ENCODE data around the gene MRPS34.

The MRPS34 gene

DNA sequence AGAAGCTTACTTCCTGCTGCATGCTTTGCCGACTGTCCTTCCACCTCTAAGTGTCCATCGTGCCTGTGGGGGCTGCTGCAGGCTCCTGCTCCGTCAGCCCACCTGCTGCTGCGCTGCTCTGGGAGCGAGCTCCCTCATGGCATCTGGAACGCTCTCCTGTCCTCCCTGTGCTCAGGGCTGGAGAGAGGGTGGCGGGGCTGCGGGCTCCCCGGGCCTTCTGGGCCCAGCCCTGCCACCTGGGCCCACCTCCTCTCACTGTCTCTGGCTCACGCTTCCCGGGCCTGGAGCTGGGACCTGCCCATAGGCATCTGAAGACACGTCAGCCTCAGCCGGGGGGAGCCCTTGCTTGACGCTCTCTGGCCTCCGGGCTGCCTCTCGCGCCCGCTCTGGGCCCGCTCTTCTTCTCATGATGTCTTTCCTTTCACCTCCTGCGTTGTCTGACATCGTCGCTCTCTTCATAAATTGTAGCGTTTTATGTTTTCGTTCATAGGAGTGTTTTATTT lies 28.5 kb downstream of the MRPS34 start:
- no peak overlapping the region for H3K4me3 ChIP-seq (ENCODE audit: control insufficient read depth, low read depth, low read length)
- DNase-seq (ENCODE audit: low read depth) = no peak
- TF ChIP-seq, protein P1, sequence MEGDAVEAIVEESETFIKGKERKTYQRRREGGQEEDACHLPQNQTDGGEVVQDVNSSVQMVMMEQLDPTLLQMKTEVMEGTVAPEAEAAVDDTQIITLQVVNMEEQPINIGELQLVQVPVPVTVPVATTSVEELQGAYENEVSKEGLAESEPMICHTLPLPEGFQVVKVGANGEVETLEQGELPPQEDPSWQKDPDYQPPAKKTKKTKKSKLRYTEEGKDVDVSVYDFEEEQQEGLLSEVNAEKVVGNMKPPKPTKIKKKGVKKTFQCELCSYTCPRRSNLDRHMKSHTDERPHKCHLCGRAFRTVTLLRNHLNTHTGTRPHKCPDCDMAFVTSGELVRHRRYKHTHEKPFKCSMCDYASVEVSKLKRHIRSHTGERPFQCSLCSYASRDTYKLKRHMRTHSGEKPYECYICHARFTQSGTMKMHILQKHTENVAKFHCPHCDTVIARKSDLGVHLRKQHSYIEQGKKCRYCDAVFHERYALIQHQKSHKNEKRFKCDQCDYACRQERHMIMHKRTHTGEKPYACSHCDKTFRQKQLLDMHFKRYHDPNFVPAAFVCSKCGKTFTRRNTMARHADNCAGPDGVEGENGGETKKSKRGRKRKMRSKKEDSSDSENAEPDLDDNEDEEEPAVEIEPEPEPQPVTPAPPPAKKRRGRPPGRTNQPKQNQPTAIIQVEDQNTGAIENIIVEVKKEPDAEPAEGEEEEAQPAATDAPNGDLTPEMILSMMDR (conservative IDR thresholded peaks at IDR 0.05; ENCODE audit: control insufficient read depth, insufficient read depth, low read depth, low read length) = no peak

- TF ChIP-seq, protein P1 (conservative IDR thresholded peaks at IDR 0.05; ENCODE audit: control insufficient read depth, insufficient read depth, low read depth, low read length) = no peak
Observed at GRCh38 chr16:1743376-1744337, 29.3 kb downstream of the MRPS34 start.

DNA sequence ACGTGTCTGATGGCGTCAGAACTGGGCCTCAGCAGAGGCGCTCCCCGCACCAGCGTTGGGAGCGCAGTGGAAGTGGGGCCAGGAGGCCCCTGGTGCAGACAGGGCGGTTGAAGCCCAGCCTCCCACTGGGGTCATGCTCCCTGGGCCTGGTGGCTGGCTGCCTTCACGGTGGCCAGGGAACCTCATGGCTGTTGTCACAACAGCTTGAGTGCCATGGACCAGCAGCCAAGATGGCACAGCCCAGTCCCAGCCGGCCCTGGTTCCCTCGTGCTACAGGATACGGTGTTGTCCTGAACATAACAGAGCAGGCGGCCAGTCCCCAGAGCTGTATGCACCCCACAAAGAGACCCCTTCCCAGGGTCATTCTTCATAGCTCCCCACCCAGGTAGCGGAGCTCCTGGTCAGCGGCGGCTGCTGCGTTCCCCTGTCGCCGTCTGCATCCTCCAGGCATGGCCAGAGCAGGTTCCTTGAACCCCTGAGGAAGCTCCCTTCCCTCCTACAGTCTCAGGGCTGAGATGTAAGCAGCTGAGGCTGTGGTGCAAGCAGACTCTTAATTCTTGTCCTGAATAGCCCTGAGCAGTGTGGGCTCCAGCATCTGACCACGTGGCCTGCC lies 31.3 kb downstream of the MRPS34 start:
- no peak overlapping the region for H3K4me3 ChIP-seq (ENCODE audit: control insufficient read depth, low read depth, low read length)
- DNase-seq (ENCODE audit: low read depth) = no peak
- TF ChIP-seq, protein P1 (conservative IDR thresholded peaks at IDR 0.05; ENCODE audit: control insufficient read depth, insufficient read depth, low read depth, low read length) = no peak

More at GRCh38 chr16:1743376-1744337, 29.3 kb downstream of the MRPS34 start:
- DNase-seq (ENCODE audit: low read depth) = no peak
- H3K4me3 ChIP-seq (ENCODE audit: control insufficient read depth, low read depth, low read length) = no peak overlapping the region

GRCh38 chr16:1740781-1741490 lies 32.0 kb downstream of the MRPS34 start:
- TF ChIP-seq, protein P1 (conservative IDR thresholded peaks at IDR 0.05; ENCODE audit: control insufficient read depth, insufficient read depth, low read depth, low read length) = no peak
- H3K4me3 ChIP-seq (ENCODE audit: control insufficient read depth, low read depth, low read length) = no peak overlapping the region

GRCh38 chr16:1740234-1740633 lies 32.7 kb downstream of the MRPS34 start:
- TF ChIP-seq, protein P1 (conservative IDR thresholded peaks at IDR 0.05; ENCODE audit: control insufficient read depth, insufficient read depth, low read depth, low read length) = no peak
- DNase-seq (ENCODE audit: low read depth) = no peak
- no peak overlapping the region for H3K4me3 ChIP-seq (ENCODE audit: control insufficient read depth, low read depth, low read length)

More at GRCh38 chr16:1740781-1741490, 32.0 kb downstream of the MRPS34 start:
- no peak for DNase-seq (ENCODE audit: low read depth)

- TF ChIP-seq, protein P1 (conservative IDR thresholded peaks at IDR 0.05; ENCODE audit: control insufficient read depth, insufficient read depth, low read depth, low read length) = no peak
- no peak for DNase-seq (ENCODE audit: low read depth)
- no peak overlapping the region for H3K4me3 ChIP-seq (ENCODE audit: control insufficient read depth, low read depth, low read length)
Observed at GRCh38 chr16:1734816-1735215, 38.1 kb downstream of the MRPS34 start.

Data from fibroblast of mammary gland (primary cell).